Tibial nerve (tissue), 3 donors: ENCODE data around the gene CCDC69.
"Not testable (repeated sequence)": the region's sequence is repeated elsewhere in the genome, so short reads cannot be mapped to it uniquely, and the experiment has no call there.

Experiments
- POLR2A ChIP-seq, 2 donors: fragments of 450-650 bp; IDR thresholded peaks; one replicate each; pipeline ENCODE4 v1.6.1; 2017; ENCODE audit warnings: antibody characterized with exemption in 2 of 2, mild to moderate bottlenecking in 2 of 2, moderate library complexity in 2 of 2
- TF ChIP-seq, protein P1 (sequence below), 5 experiments: fragments of 200-600 bp in 3 of 5; fragments of 450-650 bp in 2 of 5; sonication (generic) in 3 of 5; IDR thresholded peaks; one replicate each; pipeline ENCODE4 v1.5.1; 2016 to 2019; ENCODE audit warnings: antibody characterized with exemption in 5 of 5, mild to moderate bottlenecking in 3 of 5, moderate library complexity in 2 of 5

DNA sequence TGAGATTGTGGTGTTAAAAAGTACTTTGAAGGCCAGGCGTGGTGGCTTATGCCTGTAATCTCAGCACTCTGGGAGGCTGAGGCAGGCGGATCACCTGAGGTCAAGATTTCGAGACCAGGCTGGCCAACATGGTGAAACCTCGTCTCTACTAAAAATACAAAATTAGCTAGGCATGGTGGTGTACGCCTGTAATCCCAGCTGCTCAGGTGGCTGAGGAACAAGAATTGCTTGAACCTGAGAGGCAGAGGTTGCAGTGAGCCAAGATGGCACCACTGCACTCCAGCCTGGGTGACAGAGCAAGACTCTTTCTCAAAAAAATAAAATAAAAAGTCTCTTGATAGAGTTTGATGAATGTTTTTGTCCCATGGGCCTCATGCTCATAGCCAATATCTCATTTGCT is 47.6 kb downstream of the CCDC69 start:
- not testable (repeated sequence) for TF ChIP-seq POLR2A (IDR thresholded peaks at IDR 0.05)
- TF ChIP-seq, protein P1, sequence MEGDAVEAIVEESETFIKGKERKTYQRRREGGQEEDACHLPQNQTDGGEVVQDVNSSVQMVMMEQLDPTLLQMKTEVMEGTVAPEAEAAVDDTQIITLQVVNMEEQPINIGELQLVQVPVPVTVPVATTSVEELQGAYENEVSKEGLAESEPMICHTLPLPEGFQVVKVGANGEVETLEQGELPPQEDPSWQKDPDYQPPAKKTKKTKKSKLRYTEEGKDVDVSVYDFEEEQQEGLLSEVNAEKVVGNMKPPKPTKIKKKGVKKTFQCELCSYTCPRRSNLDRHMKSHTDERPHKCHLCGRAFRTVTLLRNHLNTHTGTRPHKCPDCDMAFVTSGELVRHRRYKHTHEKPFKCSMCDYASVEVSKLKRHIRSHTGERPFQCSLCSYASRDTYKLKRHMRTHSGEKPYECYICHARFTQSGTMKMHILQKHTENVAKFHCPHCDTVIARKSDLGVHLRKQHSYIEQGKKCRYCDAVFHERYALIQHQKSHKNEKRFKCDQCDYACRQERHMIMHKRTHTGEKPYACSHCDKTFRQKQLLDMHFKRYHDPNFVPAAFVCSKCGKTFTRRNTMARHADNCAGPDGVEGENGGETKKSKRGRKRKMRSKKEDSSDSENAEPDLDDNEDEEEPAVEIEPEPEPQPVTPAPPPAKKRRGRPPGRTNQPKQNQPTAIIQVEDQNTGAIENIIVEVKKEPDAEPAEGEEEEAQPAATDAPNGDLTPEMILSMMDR (IDR thresholded peaks at IDR 0.05) = not testable (repeated sequence)
